GM12891 (cell line): ENCODE data around the gene FAT3.

Experiments
- POLR2A ChIP-seq: IDR thresholded peaks from 2 replicates; pipeline ENCODE4 v1.6.1; 2011; ENCODE audit warnings: low read depth, low read length, control low read depth
- POU2F2 ChIP-seq: IDR thresholded peaks from 2 replicates; pipeline ENCODE4 v1.6.1; 2011; ENCODE audit warnings: low read depth, mild to moderate bottlenecking, control low read depth, low read length, moderate library complexity

DNA sequence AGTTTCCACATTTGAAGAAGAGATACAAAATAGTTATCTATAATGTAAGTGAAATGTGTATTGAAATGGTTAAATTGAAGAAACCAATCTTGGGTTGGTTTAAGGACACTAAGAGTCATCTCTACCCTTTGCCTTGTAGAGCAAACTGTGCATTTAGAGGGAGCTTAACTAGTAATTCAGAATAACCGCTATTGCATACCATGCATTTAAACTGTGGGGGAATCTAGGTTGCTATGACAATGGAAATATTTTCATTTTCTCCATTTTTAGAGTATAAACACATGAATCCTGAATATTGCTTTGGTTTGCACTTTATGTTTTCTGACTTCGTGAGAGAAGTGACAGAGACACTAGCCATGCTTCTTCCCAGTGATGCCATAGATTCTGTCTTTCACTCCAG lies 39.7 kb downstream of the FAT3 start:
- TF ChIP-seq POLR2A (no peak), POU2F2 (no peak)
